DND-41 (cell line): ENCODE data around the gene SMG6.

Experiments
- ATAC-seq: fragments of 200-7000 bp; cut with Tn5 transposase; 3 replicates; pipeline ENCODE4 v1.9.1; 2021; ENCODE audit warnings: low read depth; ENCODE audit not compliant: insufficient read depth
- DNase-seq: peaks from one replicate; pipeline ENCODE4 v3.0.0-alpha.2; 2020
- H2AFZ ChIP-seq: 2 replicates; pipeline ENCODE4 v1.6.0; 2012; ENCODE audit warnings: low read depth, low read length
- H3K27ac ChIP-seq: 2 replicates; pipeline ENCODE4 v1.5.1; 2012; ENCODE audit warnings: low read length, inconsistent platforms
- H3K27me3 ChIP-seq: fragments of 200-600 bp; sonication (generic); 2 replicates; pipeline ENCODE4 v1.6.0; 2012; ENCODE audit warnings: low read length, mild to moderate bottlenecking, inconsistent platforms; ENCODE audit not compliant: insufficient read depth, poor library complexity
- H3K36me3 ChIP-seq: 2 replicates; pipeline ENCODE4 v1.5.1; 2012; ENCODE audit warnings: low read length, inconsistent platforms; ENCODE audit not compliant: insufficient read depth
- H3K4me1 ChIP-seq: 2 replicates; pipeline ENCODE4 v1.5.1; 2012; ENCODE audit warnings: mild to moderate bottlenecking, low read length; ENCODE audit not compliant: insufficient read depth
- H3K4me2 ChIP-seq: 2 replicates; pipeline ENCODE4 v1.6.0; 2012; ENCODE audit warnings: mild to moderate bottlenecking, moderate library complexity, low read length, inconsistent platforms; ENCODE audit not compliant: insufficient read depth
- H3K4me3 ChIP-seq, 2 experiments: fragments of 200-600 bp in 1 of 2; shearing (Covaris generic) in 1 of 2; 2 replicates each; pipeline ENCODE4 v1.5.1; 2012 to 2016; ENCODE audit warnings: inconsistent platforms in 2 of 2, low read length in 2 of 2, mild to moderate bottlenecking in 2 of 2, low read depth in 1 of 2, moderate library complexity in 1 of 2
- H3K79me2 ChIP-seq: 2 replicates; pipeline ENCODE4 v1.6.0; 2012; ENCODE audit warnings: low read length, inconsistent platforms; ENCODE audit not compliant: insufficient read depth
- H3K9ac ChIP-seq: 2 replicates; pipeline ENCODE4 v1.6.0; 2012; ENCODE audit warnings: low read depth, mild to moderate bottlenecking, inconsistent platforms, low read length, moderate library complexity
- H3K9me3 ChIP-seq: 2 replicates; pipeline ENCODE4 v1.5.1; 2012; ENCODE audit warnings: low read length, moderate library complexity, mild to moderate bottlenecking, inconsistent platforms; ENCODE audit not compliant: insufficient read depth, severe bottlenecking
- H4K20me1 ChIP-seq: 2 replicates; pipeline ENCODE4 v1.6.0; 2012; ENCODE audit warnings: low read length; ENCODE audit not compliant: insufficient read depth
- EZH2 ChIP-seq: IDR thresholded peaks from 3 replicates; pipeline ENCODE4 v1.6.1; 2012; ENCODE audit warnings: borderline replicate concordance, low read depth, mild to moderate bottlenecking, moderate library complexity, low read length, inconsistent platforms; ENCODE audit not compliant: severe bottlenecking
- TF ChIP-seq, protein P1 (sequence below): IDR thresholded peaks from 2 replicates; pipeline ENCODE4 v1.5.1; 2012; ENCODE audit warnings: borderline replicate concordance, low read length, moderate library complexity, mild to moderate bottlenecking; ENCODE audit not compliant: poor library complexity, severe bottlenecking; ENCODE audit errors: extremely low read depth

Gene SMG6

GRCh38 chr17:2084766-2085647, 218.6 kb downstream of the SMG6 start:
- no peak overlapping the region for H3K4me3 ChIP-seq
- no peak for DNase-seq
- H3K79me2 ChIP-seq: no peaks in the 10 kb centered on the region
- H3K27ac ChIP-seq: no peak overlapping the region
- TF ChIP-seq, protein P1, sequence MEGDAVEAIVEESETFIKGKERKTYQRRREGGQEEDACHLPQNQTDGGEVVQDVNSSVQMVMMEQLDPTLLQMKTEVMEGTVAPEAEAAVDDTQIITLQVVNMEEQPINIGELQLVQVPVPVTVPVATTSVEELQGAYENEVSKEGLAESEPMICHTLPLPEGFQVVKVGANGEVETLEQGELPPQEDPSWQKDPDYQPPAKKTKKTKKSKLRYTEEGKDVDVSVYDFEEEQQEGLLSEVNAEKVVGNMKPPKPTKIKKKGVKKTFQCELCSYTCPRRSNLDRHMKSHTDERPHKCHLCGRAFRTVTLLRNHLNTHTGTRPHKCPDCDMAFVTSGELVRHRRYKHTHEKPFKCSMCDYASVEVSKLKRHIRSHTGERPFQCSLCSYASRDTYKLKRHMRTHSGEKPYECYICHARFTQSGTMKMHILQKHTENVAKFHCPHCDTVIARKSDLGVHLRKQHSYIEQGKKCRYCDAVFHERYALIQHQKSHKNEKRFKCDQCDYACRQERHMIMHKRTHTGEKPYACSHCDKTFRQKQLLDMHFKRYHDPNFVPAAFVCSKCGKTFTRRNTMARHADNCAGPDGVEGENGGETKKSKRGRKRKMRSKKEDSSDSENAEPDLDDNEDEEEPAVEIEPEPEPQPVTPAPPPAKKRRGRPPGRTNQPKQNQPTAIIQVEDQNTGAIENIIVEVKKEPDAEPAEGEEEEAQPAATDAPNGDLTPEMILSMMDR: no peak
- no peak for TF ChIP-seq EZH2
- H3K4me2 ChIP-seq: no peak overlapping the region
- peaks cover 27% of the 10 kb centered on the region for H3K4me1 ChIP-seq
- no peaks in the 10 kb centered on the region for H3K27me3 ChIP-seq
- H3K36me3 ChIP-seq: peaks cover 82% of the 10 kb centered on the region
- no peaks in the 10 kb centered on the region for H3K9me3 ChIP-seq
- no peaks in the 10 kb centered on the region for H4K20me1 ChIP-seq
- ATAC-seq: no peak
- H3K9ac ChIP-seq: no peak overlapping the region
- H2AFZ ChIP-seq: no peak overlapping the region

DNA sequence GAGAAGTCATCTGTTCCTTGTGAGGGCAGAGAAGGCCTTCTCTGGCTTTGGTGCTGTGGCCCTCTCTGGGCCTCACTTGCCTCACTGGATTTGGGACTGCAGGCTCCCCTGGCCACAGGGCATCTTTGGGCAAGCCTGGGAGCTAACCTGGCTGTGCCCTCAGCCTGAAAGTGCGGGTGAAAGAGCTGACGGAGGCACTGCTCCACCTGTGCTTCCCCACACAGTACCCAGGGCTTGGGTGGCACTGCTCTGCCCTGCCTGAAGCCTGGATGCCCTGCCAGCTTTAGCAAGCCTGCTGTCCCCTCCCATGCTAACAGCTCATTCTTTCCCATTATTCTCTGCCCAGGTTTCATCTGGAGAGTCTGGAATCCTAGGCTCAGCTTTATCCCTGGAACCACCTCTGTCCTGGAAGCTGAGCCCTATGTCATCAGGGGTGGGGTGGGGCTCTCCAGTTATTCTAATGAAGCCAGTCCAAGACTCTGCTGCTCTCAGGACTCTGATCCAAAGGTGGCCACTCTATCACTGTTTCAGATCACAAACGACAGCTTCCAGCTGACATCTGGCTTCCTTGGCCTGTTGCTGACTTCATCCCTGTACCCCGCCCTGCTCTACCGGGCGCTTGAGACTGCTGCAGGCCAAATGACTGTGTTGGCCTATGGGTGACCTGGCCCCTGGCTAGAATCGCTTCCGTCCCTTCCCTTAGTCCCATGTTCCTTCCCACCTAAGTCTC, 219.4 kb downstream of the SMG6 start:
- peaks cover 18% of the 10 kb centered on the region for H3K4me1 ChIP-seq
- H3K4me3 ChIP-seq: no peak overlapping the region
- peak overlapping the region; percentile 6; the same call in 1 of the 2 replicates for H3K27ac ChIP-seq

DNA sequence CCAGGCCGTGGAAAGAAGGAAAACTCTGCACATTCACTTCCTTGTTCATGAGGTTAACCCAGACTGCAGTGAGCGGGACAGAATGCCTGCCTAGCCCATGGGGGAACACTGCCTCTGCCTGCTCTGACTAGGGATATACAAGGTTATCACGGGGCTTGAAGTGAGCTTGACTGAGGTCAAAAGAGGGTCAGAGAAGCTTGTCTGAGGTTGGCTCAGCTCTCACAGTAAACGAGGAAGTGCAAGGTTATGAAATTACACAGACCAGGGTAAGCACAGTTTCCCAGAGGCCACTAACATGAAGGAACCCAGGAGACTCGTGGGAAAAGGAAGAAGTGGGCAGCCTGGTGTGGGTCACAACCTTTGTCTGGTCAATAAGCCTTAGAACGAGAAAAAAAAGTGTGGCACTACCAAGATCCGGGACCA, 220.0 kb downstream of the SMG6 start:
- H3K36me3 ChIP-seq: peaks cover 88% of the 10 kb centered on the region
- ATAC-seq (no peak), DNase-seq (no peak)
- H4K20me1 ChIP-seq: no peaks in the 10 kb centered on the region
- no peak overlapping the region for H3K9ac ChIP-seq
- H3K27me3 ChIP-seq: no peaks in the 10 kb centered on the region
- H2AFZ ChIP-seq: no peak overlapping the region
- H3K4me1 ChIP-seq: peaks cover 13% of the 10 kb centered on the region
- no peaks in the 10 kb centered on the region for H3K9me3 ChIP-seq
- H3K79me2 ChIP-seq: no peaks in the 10 kb centered on the region
- no peak overlapping the region for H3K4me2 ChIP-seq
- H3K27ac ChIP-seq: no peak overlapping the region
- H3K4me3 ChIP-seq: no peak overlapping the region
- no peak for TF ChIP-seq EZH2
- TF ChIP-seq, protein P1: no peak

More for the DNA sequence above, 219.4 kb downstream of the SMG6 start:
- Histone ChIP-seq H3K27me3 (no peaks in the 10 kb centered on the region), H4K20me1 (no peaks in the 10 kb centered on the region), H3K79me2 (no peaks in the 10 kb centered on the region), H3K9ac (no peak overlapping the region), H3K9me3 (no peaks in the 10 kb centered on the region), H2AFZ (no peak overlapping the region), H3K4me2 (no peak overlapping the region), H3K36me3 (peaks cover 87% of the 10 kb centered on the region)
- no peak for ATAC-seq
- DNase-seq: no peak
- TF ChIP-seq EZH2: no peak
- TF ChIP-seq, protein P1: no peak
